ENCODE measurements around the gene PDE4D.
"Not testable (repeated sequence)": the region's sequence is repeated elsewhere in the genome, so short reads cannot be mapped to it uniquely, and the experiment has no call there.

The PDE4D gene

GRCh38 chr5:59600998-59601397 lies 292.5 kb downstream of the PDE4D start:
- DNase-seq, result no peak

GRCh38 chr5:59600153-59600552 lies 293.4 kb downstream of the PDE4D start:
- no peak for DNase-seq

DNA sequence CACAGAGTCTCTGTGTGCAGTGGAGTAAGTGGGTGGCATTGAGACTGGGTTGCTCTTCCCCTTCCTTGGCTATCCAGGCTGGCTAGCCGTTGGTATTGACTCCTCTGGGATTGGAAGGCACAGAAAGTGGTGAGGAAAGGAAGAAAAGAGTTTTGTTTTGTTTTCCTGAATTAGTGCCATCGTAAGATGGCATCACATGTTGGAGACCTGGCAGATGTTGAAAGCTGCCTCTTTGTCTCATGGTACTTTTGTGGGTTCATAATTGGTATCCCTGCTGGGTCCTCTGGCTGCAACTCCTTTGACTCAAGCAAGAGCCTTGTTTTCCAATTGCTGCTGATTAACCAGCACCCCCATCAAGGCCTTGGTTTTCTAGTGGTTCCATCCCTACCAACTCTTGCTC lies 293.8 kb downstream of the PDE4D start:
- no peak for DNase-seq

GRCh38 chr5:59598547-59598874 lies 295.0 kb downstream of the PDE4D start:
- DNase-seq, result no peak

GRCh38 chr5:59597690-59598546 lies 295.6 kb downstream of the PDE4D start:
- no peak for DNase-seq

- no peak for DNase-seq
Measured at GRCh38 chr5:59596586-59597350, 296.8 kb downstream of the PDE4D start.

DNA sequence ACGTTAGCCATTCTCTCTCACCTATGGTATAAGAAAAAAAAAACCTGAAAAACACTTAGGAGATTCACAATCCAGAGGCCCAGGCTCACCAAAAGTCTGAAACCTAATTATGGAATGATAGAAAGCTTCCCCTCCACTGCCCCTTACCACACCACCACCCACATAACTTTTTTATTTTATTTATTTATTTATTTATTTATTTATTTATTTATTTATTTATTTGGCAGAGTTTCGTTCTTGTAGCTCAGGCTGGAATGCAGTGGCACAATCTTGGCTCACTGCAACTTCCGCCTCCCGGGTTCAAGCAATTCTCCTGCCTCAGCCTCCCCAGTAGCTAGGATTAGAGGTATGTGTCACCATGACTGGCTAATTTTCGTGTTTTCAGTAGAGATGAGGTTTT lies 299.4 kb downstream of the PDE4D start:
- DNase-seq, result not testable (repeated sequence)

GRCh38 chr5:59593439-59594007 lies 300.0 kb downstream of the PDE4D start:
- DNase-seq, result no peak

DNA sequence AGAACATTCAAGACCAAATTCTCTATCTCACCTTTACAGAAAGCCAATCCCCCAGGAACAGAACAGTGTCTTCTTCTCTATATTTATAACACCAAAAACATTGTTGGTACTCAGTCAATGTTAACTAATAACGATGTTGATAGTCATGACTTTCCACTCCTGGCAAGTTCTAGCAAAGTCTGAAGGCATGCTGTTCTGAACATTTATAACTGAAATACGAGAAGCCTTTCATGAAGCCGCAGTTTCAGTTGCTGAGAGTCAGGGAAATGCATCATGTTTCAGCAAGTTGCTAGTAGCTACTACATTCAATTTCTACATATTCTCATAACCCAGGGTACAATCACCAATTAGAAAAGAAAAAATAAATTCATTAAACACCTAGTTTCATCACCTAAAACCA lies 301.4 kb downstream of the PDE4D start:
- DNase-seq, result no peak

DNA sequence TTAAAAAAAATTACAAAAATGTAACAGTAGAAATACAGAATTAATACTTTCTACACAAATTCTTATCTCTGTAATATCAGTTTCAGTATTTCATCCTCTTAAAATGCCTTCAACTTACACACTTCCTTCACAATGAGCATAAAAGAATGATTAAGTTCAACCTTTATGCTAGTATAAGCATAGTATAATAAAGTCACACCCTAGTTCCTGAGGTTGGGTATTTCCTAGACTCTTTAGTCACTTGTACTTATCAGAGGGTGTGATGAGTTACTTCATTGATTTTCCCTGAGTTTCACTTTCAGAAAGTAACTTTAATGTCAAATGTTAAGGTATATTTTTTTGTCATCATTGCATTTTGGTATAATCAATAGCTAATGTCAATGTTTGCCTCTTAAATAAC lies 302.4 kb downstream of the PDE4D start:
- no peak for DNase-seq

- DNase-seq, result no peak
Measured at GRCh38 chr5:59588922-59589321, 304.6 kb downstream of the PDE4D start.

- no peak for DNase-seq
Measured at GRCh38 chr5:59587489-59588337, 305.8 kb downstream of the PDE4D start.

- no peak for DNase-seq
Measured at GRCh38 chr5:59586841-59587240, 306.7 kb downstream of the PDE4D start.

DNA sequence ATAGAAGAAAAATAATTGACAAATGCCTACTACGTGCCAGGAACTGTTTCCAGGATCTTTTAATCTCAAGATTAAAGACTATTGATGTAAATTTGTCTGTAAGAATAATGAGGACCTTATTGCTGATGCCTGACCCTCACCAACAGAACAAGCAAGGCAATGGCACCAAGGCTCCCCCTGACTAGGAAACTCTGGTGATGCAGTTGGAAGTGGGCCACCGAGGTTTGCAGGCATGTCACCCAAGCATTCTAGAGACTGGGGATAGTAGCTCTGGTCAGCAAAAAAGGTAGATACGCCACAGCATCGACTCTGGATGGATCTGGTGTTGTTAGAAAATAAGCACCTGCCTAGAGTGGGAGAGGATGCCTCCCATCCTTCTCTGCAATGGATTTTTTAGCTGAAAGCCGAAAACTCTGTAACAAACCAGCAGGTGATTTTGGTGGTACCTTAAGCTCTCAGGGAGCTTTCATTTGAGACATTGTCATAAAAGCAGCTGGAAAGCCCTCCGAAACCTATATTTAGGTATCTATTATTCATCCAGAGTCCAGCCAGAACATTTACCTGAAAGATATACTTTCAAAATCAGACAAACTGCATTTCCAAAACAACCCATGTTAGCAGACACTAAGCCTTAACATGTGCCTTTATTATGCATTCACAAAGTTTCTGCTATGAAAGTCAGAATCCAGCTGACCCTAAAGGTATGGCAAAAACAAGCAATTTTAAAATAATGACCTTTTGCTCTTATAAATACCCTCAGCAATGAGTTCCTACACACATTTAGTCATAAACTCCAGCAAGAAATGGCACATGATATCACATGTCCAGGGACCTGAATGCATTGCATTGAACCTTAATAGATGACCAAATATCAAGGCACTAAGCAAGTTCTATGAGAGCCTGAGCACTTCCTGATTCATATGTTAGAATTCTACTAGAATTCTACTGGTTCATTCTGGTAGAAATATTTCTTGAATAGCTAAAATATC lies 308.4 kb downstream of the PDE4D start:
- no peak for DNase-seq

DNA sequence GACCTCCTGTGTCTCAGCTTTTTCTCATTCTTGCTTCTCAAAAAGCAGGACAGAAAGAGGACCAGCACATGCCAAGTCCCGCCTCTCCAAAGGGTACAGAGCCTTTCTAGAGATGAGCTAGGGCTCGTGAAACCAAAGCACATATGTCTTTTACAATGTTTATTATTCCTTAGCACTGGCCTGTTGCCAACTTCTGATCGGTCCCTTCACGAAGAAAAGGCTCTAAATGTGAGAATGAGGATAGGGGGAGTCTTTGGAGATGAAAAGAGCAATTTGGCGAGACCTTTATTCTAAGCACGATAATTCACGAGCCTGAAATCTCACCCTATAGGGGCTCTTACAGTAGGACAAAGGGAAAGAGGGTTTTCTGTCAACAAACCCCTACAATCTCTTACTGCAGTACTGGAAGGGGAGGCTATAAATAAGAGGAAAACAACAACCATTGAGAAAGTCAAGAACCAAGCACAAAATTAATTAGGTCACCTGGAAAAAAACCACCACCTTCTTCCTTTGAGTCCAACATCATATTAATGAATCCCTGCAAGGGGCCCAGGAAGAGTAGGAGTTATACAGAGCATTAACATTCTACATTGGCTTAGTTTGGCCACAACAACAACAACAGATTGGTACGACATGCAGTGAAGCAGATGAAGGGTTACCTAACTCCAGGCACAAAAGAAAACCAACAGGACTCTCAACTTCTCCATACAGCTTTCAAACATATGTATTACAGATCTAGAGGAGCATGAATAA lies 309.5 kb downstream of the PDE4D start:
- DNase-seq, result no peak

- no peak for DNase-seq
Measured at GRCh38 chr5:59583151-59583809, 310.2 kb downstream of the PDE4D start.

DNA sequence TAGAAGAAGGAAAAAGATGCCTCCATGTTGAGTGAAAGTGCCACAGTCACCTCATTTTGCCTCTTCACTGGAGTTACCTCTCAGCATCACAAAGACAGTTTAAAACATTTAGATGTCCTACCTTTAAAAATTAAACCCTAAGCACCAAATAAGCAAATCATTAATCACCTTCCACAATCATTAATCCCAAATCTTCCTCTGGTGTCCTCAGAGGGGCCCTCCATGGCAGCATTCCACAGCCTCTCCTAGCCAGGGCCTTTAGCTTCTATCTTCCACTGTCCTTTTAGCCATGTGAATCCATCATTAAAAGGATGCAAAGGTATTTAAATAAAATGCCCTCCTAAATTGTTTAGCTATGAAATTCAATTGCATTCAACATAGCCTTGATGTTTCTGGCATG lies 310.8 kb downstream of the PDE4D start:
- no peak for DNase-seq

DNA sequence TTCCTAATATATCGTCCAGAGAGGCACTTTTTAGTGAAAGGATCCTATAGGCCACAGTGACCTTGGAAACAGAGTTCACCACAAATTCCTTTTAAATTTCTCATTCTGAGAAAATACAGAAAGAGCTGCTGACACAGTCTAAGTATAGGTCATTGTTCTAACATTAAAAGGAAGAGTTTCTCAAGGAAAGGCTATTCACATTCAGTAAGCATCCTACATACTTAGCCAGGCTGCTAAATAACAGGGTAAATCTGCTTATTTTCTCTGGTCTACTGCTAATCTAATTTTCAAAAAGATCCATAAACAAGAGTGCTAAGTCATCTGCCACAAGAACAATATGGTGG lies 313.7 kb downstream of the PDE4D start:
- DNase-seq, result no peak

DNA sequence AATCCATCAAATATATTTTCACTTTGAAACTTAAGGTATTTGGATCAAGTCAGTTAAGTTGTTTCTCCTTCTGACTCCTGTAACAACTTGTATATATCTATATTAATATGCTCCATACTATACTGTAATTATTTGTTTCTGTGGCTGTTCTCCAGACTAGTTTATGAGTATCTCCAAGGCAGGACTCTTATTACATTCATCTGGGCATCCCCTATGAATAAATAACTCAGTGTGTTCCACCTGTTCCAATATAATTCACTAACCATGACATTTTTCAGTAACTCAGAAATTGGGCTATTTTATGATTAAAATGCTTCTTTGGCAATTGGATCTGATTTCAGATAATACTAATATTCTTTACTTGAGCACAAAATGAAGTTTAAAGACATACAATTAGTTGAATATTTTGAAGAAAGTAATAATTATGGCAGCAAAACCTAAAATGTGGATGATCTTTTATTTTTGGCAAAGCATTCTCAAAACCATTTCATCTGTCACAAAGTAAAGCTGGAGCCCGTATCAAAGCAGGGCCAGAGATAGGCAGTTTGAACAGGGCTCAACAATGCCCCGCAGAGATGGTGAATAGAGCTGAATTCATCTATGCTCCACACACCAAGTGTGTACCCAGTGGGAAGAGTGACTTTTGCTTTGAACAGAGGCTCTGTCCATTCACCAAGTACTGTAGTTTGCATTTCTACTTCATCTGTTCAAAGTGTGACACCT lies 314.3 kb downstream of the PDE4D start:
- no peak for DNase-seq

- no peak for DNase-seq
Measured at GRCh38 chr5:59577485-59577884, 316.0 kb downstream of the PDE4D start.
